ENCODE results near the gene NEDD4L.
"Not testable (repeated sequence)": the region's sequence is repeated elsewhere in the genome, so short reads cannot be mapped to it uniquely, and the experiment has no call there.

Gene NEDD4L

GRCh38 chr18:58046794-58047555 lies 2.9 kb downstream of the NEDD4L start:
- H3K4me3 ChIP-seq (ENCODE audit: low read depth, low read length) = no peak overlapping the region
- DNase-seq (ENCODE audit: low read depth, low spot score) = no peak
- no peak for TF ChIP-seq CTCF (IDR thresholded peaks at IDR 0.05; ENCODE audit: insufficient read depth, low read length, missing control alignments)
- ChIA-PET CTCF (interaction anchor here (1.0 to 4.8 kb wide), 7 partner anchors 39 to 183 kb away, joined by 3 to 30 read pairs (median 4); no protein-coding TSS in a partner anchor), POLR2A (no interaction called here)

- no peak for TF ChIP-seq CTCF (IDR thresholded peaks at IDR 0.05; ENCODE audit: insufficient read depth, low read length, missing control alignments)
- CTCF ChIA-PET = interaction anchor here (1.1 to 4.8 kb wide), 3 partner anchors 74 to 88 kb away, joined by 3 to 30 read pairs (median 5); no protein-coding TSS in a partner anchor
- POLR2A ChIA-PET = no interaction called here
- H3K4me3 ChIP-seq (ENCODE audit: low read depth, low read length) = no peak overlapping the region
- DNase-seq (ENCODE audit: low read depth, low spot score) = no peak
These were observed 3.5 kb downstream of the NEDD4L start for GRCh38 chr18:58047556-58047882.

- H3K4me3 ChIP-seq (ENCODE audit: low read depth, low read length) = no peak overlapping the region
- CTCF ChIA-PET = interaction anchor here (4.8 kb wide), 1 partner anchor 74 kb away, joined by 30 read pairs; no protein-coding TSS in a partner anchor
- no peak for DNase-seq (ENCODE audit: low read depth, low spot score)
- TF ChIP-seq CTCF (IDR thresholded peaks at IDR 0.05; ENCODE audit: insufficient read depth, low read length, missing control alignments) = no peak
- POLR2A ChIA-PET = interaction anchor here (0.7 kb wide), 1 partner anchor 130 kb away, joined by 3 read pairs; no protein-coding TSS in a partner anchor
These were observed 4.1 kb downstream of the NEDD4L start for GRCh38 chr18:58048081-58048642.

GRCh38 chr18:58049000-58049688 lies 5.1 kb downstream of the NEDD4L start:
- no peak overlapping the region for H3K4me3 ChIP-seq (ENCODE audit: low read depth, low read length)
- ChIA-PET CTCF (interaction anchor here (4.8 kb wide), 1 partner anchor 73 kb away, joined by 30 read pairs; no protein-coding TSS in a partner anchor), POLR2A (interaction anchor here (0.7 kb wide), 1 partner anchor 129 kb away, joined by 3 read pairs; no protein-coding TSS in a partner anchor)
- DNase-seq (ENCODE audit: low read depth, low spot score) = no peak
- TF ChIP-seq CTCF (IDR thresholded peaks at IDR 0.05; ENCODE audit: insufficient read depth, low read length, missing control alignments) = no peak

GRCh38 chr18:58050963-58051362 lies 6.9 kb downstream of the NEDD4L start:
- H3K4me3 ChIP-seq (ENCODE audit: low read depth, low read length); DNase-seq (ENCODE audit: low read depth, low spot score); POLR2A ChIA-PET: not testable (repeated sequence)
- CTCF ChIA-PET = interaction anchor here (1.0 to 3.0 kb wide), 2 partner anchors 11 to 71 kb away, joined by 4 to 13 read pairs; no protein-coding TSS in a partner anchor

- CTCF ChIA-PET = interaction anchor here (0.8 to 3.0 kb wide), 10 partner anchors 10 to 445 kb away, joined by 3 to 16 read pairs (median 3); no protein-coding TSS in a partner anchor
- TF ChIP-seq CTCF (IDR thresholded peaks at IDR 0.05; ENCODE audit: insufficient read depth, low read length, missing control alignments) = peak; percentile 7
- H3K4me3 ChIP-seq (ENCODE audit: low read depth, low read length) = no peak overlapping the region
- no peak for DNase-seq (ENCODE audit: low read depth, low spot score)
- POLR2A ChIA-PET = no interaction called here
These were observed 7.9 kb downstream of the NEDD4L start for GRCh38 chr18:58051765-58052460.

All from AG04449 (cell line).